Loucy (cell line): Measurements from ENCODE around the gene RAB40B.

Source experiments
- H2AFZ ChIP-seq: fragments of 200-600 bp; sonication (generic); 2 replicates; pipeline ENCODE4 v1.6.0; 2016; ENCODE audit warnings: antibody characterized with exemption, mild to moderate bottlenecking, low read length, moderate library complexity
- H3F3A ChIP-seq: fragments of 200-600 bp; 2 replicates; pipeline ENCODE4 v1.6.0; 2016; ENCODE audit warnings: antibody characterized with exemption, low read depth, mild to moderate bottlenecking
- H3K27me3 ChIP-seq: fragments of 200-600 bp; sonication (generic); 2 replicates; pipeline ENCODE4 v1.6.1; 2014; ENCODE audit warnings: low read length, mild to moderate bottlenecking; ENCODE audit not compliant: insufficient read depth, poor library complexity, severe bottlenecking
- H3K36me3 ChIP-seq: fragments of 200-600 bp; sonication (generic); 2 replicates; pipeline ENCODE4 v1.6.1; 2016; ENCODE audit warnings: low read length; ENCODE audit not compliant: insufficient read depth
- H3K4me1 ChIP-seq: fragments of 200-600 bp; sonication (generic); 2 replicates; pipeline ENCODE4 v1.5.1; 2014; ENCODE audit warnings: low read length, mild to moderate bottlenecking; ENCODE audit not compliant: insufficient read depth, poor library complexity, severe bottlenecking
- H3K4me2 ChIP-seq: fragments of 200-600 bp; sonication (generic); 2 replicates; pipeline ENCODE4 v1.6.0; 2014; ENCODE audit warnings: antibody characterized with exemption, low read length, low read depth, mild to moderate bottlenecking; ENCODE audit not compliant: poor library complexity, severe bottlenecking
- H3K4me3 ChIP-seq: fragments of 200-600 bp; sonication (generic); 2 replicates; pipeline ENCODE4 v1.5.1; 2014; ENCODE audit warnings: low read length, mild to moderate bottlenecking, mixed read lengths; ENCODE audit not compliant: poor library complexity, severe bottlenecking
- H3K79me2 ChIP-seq: fragments of 200-600 bp; sonication (generic); 2 replicates; pipeline ENCODE4 v1.6.1; 2014; ENCODE audit warnings: low read length; ENCODE audit not compliant: insufficient read depth
- H3K9ac ChIP-seq: fragments of 200-600 bp; sonication (generic); 2 replicates; pipeline ENCODE4 v1.6.0; 2014; ENCODE audit warnings: mild to moderate bottlenecking, low read depth, low read length, moderate library complexity; ENCODE audit not compliant: poor library complexity, severe bottlenecking
- H3K9me2 ChIP-seq: fragments of 200-600 bp; sonication (generic); replicated peaks from 2 replicates; pipeline ENCODE4 v1.6.1; 2016; ENCODE audit warnings: low read depth, low read length, mixed read lengths
- H3K9me3 ChIP-seq: fragments of 200-600 bp; sonication (generic); 2 replicates; pipeline ENCODE4 v1.6.1; 2014; ENCODE audit warnings: mild to moderate bottlenecking, antibody characterized with exemption, low read length, low read depth; ENCODE audit not compliant: insufficient read depth
- H4K20me1 ChIP-seq: fragments of 200-600 bp; sonication (generic); 2 replicates; pipeline ENCODE4 v1.6.0; 2014; ENCODE audit warnings: antibody characterized with exemption, low read length, mild to moderate bottlenecking; ENCODE audit not compliant: insufficient read depth, poor library complexity, severe bottlenecking
- CTCF ChIP-seq: fragments of 200-600 bp; sonication (generic); conservative IDR thresholded peaks from 2 replicates; pipeline ENCODE4 v1.5.1; 2014; ENCODE audit warnings: mild to moderate bottlenecking, antibody characterized with exemption, low read length
- EZH2phosphoT487 ChIP-seq: fragments of 200-600 bp; IDR thresholded peaks from 2 replicates; pipeline ENCODE4 v1.6.1; 2018; ENCODE audit warnings: antibody characterized with exemption, mild to moderate bottlenecking, moderate library complexity, borderline replicate concordance

RAB40B gene

GRCh38 chr17:82722341-82723013 lies 24.0 kb upstream of the RAB40B start:
- H3K4me2 ChIP-seq: no peak overlapping the region
- H3K9me3 ChIP-seq: no peaks in the 10 kb centered on the region
- H3K4me3 ChIP-seq: no peak overlapping the region
- H3K36me3 ChIP-seq: peaks cover 4% of the 10 kb centered on the region; the same call in 1 of the 2 replicates
- no peak for TF ChIP-seq CTCF
- TF ChIP-seq EZH2phosphoT487: no peak
- H4K20me1 ChIP-seq: peaks cover 5% of the 10 kb centered on the region
- H3K9me2 ChIP-seq: no peaks in the 10 kb centered on the region
- H3K4me1 ChIP-seq: peaks cover 10% of the 10 kb centered on the region
- H2AFZ ChIP-seq: no peak overlapping the region
- H3K79me2 ChIP-seq: peaks cover 16% of the 10 kb centered on the region
- no peaks in the 10 kb centered on the region for H3F3A ChIP-seq
- no peak overlapping the region for H3K9ac ChIP-seq
- H3K27me3 ChIP-seq: no peaks in the 10 kb centered on the region

GRCh38 chr17:82720204-82720603 lies 21.7 kb upstream of the RAB40B start:
- no peaks in the 10 kb centered on the region for H3K9me3 ChIP-seq
- peaks cover 4% of the 10 kb centered on the region for H3K27me3 ChIP-seq
- TF ChIP-seq CTCF (no peak), EZH2phosphoT487 (no peak)
- no peak overlapping the region for H3K4me2 ChIP-seq
- H3K4me3 ChIP-seq: no peak overlapping the region
- H3K9me2 ChIP-seq: no peaks in the 10 kb centered on the region
- H3K79me2 ChIP-seq: peaks cover 24% of the 10 kb centered on the region
- H2AFZ ChIP-seq: no peak overlapping the region
- H3K36me3 ChIP-seq: peaks cover 4% of the 10 kb centered on the region; the same call in 1 of the 2 replicates
- no peaks in the 10 kb centered on the region for H3F3A ChIP-seq
- peaks cover 13% of the 10 kb centered on the region for H4K20me1 ChIP-seq
- peaks cover 16% of the 10 kb centered on the region for H3K4me1 ChIP-seq
- H3K9ac ChIP-seq: no peak overlapping the region

- Histone ChIP-seq H3K9me2 (no peaks in the 10 kb centered on the region), H3K36me3 (peaks cover 4% of the 10 kb centered on the region; the same call in 1 of the 2 replicates), H3F3A (no peaks in the 10 kb centered on the region), H4K20me1 (peaks cover 13% of the 10 kb centered on the region), H2AFZ (no peak overlapping the region), H3K4me3 (no peak overlapping the region), H3K9me3 (no peaks in the 10 kb centered on the region), H3K4me1 (peaks cover 16% of the 10 kb centered on the region), H3K9ac (no peak overlapping the region), H3K27me3 (peaks cover 4% of the 10 kb centered on the region), H3K79me2 (peaks cover 24% of the 10 kb centered on the region), H3K4me2 (peak overlapping the region; percentile 96)
- no peak for TF ChIP-seq EZH2phosphoT487
- no peak for TF ChIP-seq CTCF
Measured at GRCh38 chr17:82718986-82719685, 20.6 kb upstream of the RAB40B start.
